Left colon (tissue), 2 donors: ENCODE data around the gene RIPK4. TPM values are rescaled to one million over a fixed set of nuclear protein-coding genes. Genes with fewer than 3 reads are reported as not detected.

Experiments
- microRNA-seq, 2 donors: library from miRNA; unstranded; fragments of <30 nt; microRNA quantifications; one replicate each; pipeline versions ENCODE4 v1.1.0 to v1.2.0, GENCODE V29; 2020
- total RNA-seq, 2 donors: library from RNA; stranded (reverse); fragmentation: NEBNext Ultra II Directional; extraction: Animal tissue kit (Norgen Biotek cat#: 25700); gene quantifications; one replicate each; pipeline ENCODE4 v1.2.1, GENCODE V29; 2021
- donor health status: DM: no; HTN: no; CAD: no.
- donor health status: DM: yes; HTN: yes; CAD: no.

Gene RIPK4
- total RNA-seq, 2 donors from 2014 or later = 11.0 to 16.0 TPM

Small RNA genes within 50 kb of the gene (microRNA-seq; reads per million reads assigned to microRNA genes)
- 0 reads per million in 2 donors for gene MIR6814

Other genes starting within 250 kb of the RIPK4 start
- gene PRDM15, start 112.3 kb upstream of the RIPK4 start, total RNA-seq = 1 to 10 TPM; 5.1 to 7.8 TPM
- 10 to 100 TPM; 13.5 to 17.7 TPM for gene C2CD2, start 187.0 kb upstream of the RIPK4 start, total RNA-seq
- gene ZBTB21, start 243.3 kb upstream of the RIPK4 start, total RNA-seq = 10 to 100 TPM; 15.1 to 15.2 TPM